GM13976 (cell line): Measurements from ENCODE around the gene PTGIS.
"Not testable (repeated sequence)": the region's sequence is repeated elsewhere in the genome, so short reads cannot be mapped to it uniquely, and the experiment has no call there.

Experiments used
- DNase-seq: peaks from one replicate; pipeline ENCODE4 v3.0.0; 2012; ENCODE audit warnings: low spot score
- CTCF ChIP-seq: IDR thresholded peaks from 2 replicates; pipeline ENCODE4 v1.5.1; 2012; ENCODE audit warnings: borderline replicate concordance, mild to moderate bottlenecking; ENCODE audit not compliant: insufficient read depth; ENCODE audit errors: extremely low read depth, missing control alignments, control extremely low read depth
- in situ Hi-C: fragments of 300-500 bp; cut with MboI; formaldehyde crosslinking; loops from one replicate; pipeline ENCODE4 v1.12.0; 2022; ENCODE audit warnings: low sequenced_read_pairs, mixed read lengths, inconsistent platforms; ENCODE audit not compliant: unreplicated experiment

The PTGIS gene

GRCh38 chr20:49567421-49568277 lies at the start of gene PTGIS:
Gene PTGIS, minus strand, starts transcription at chr20:49568137. Its CDS starts 21 bp downstream, at chr20:49568116.
- TF ChIP-seq CTCF, result no peak
- in situ Hi-C loops, result no loop called here
- DNase-seq, result no peak

GRCh38 chr20:49617394-49617793 lies 49.5 kb upstream of the PTGIS start:
- in situ Hi-C loops, result loop anchor here (10.0 kb wide), 1 partner anchor 227 kb away; no protein-coding TSS in a partner anchor
- not testable (repeated sequence) for DNase-seq

- TF ChIP-seq CTCF, result no peak
- no peak for DNase-seq
- in situ Hi-C loops, result loop anchor here (10.0 kb wide), 1 partner anchor 228 kb away; no protein-coding TSS in a partner anchor
Measured at GRCh38 chr20:49616154-49617007, 48.4 kb upstream of the PTGIS start.

- no peak for DNase-seq
- in situ Hi-C loops, result loop anchor here (10.0 kb wide), 1 partner anchor 229 kb away; no protein-coding TSS in a partner anchor
- no peak for TF ChIP-seq CTCF
Measured at GRCh38 chr20:49615401-49616153, 47.6 kb upstream of the PTGIS start.

- not testable (repeated sequence) for DNase-seq
- in situ Hi-C loops, result loop anchor here (10.0 kb wide), 1 partner anchor 230 kb away; no protein-coding TSS in a partner anchor
Measured at GRCh38 chr20:49615051-49615400, 47.1 kb upstream of the PTGIS start.

- no peak for DNase-seq
- no peak for TF ChIP-seq CTCF
- in situ Hi-C loops, result loop anchor here (10.0 kb wide), 1 partner anchor 230 kb away; no protein-coding TSS in a partner anchor
Measured at GRCh38 chr20:49614338-49615050, 46.6 kb upstream of the PTGIS start.
